Uterus (tissue), 4 donors: ENCODE data around the gene LRP1B. TPM values are rescaled to one million over a fixed set of nuclear protein-coding genes. Genes with fewer than 3 reads are reported as not detected.

ENCODE experiments used
- DNase-seq, 2 donors: peaks; one replicate each; pipeline ENCODE4 v3.0.0-alpha.2; 2019 to 2020
- H3K27ac ChIP-seq, 2 donors: fragments of 200-600 bp; sonication (generic); 1 replicate in 1 of 2; 2 replicates in 1 of 2; pipeline ENCODE4 v1.5.1; 2016 to 2018
- H3K27me3 ChIP-seq, 2 donors: fragments of 200-600 bp; sonication (generic); one replicate each; pipeline ENCODE4 v1.5.1; 2018 to 2019; ENCODE audit warnings: control low read depth in 1 of 2
- H3K36me3 ChIP-seq, 2 donors: fragments of 200-600 bp; sonication (generic); one replicate each; pipeline ENCODE4 v1.5.1; 2019; ENCODE audit warnings: control low read depth in 1 of 2
- H3K4me1 ChIP-seq, 2 donors: fragments of 200-600 bp; sonication (generic); one replicate each; pipeline ENCODE4 v1.5.1; 2018 to 2019; ENCODE audit warnings: control low read depth in 1 of 2
- H3K4me3 ChIP-seq, 2 donors: fragments of 200-600 bp; sonication (generic); 1 replicate in 1 of 2; 2 replicates in 1 of 2; pipeline ENCODE4 v1.5.1; 2018 to 2019; ENCODE audit warnings: mild to moderate bottlenecking in 1 of 2
- H3K9me3 ChIP-seq, 2 donors: fragments of 200-600 bp; sonication (generic); one replicate each; pipeline ENCODE4 v1.5.1; 2019; ENCODE audit warnings: control low read depth in 1 of 2
- CTCF ChIP-seq, 4 experiments: fragments of 200-600 bp in 2 of 4; fragments of 450-650 bp in 2 of 4; sonication (generic) in 2 of 4; IDR thresholded peaks; one replicate each; pipeline ENCODE4 v1.5.1; 2016 to 2019; ENCODE audit warnings: antibody characterized with exemption in 4 of 4, mild to moderate bottlenecking in 2 of 4, moderate library complexity in 1 of 4
- POLR2A ChIP-seq, 2 donors: fragments of 450-650 bp; IDR thresholded peaks; one replicate each; pipeline ENCODE4 v1.6.1; 2016; ENCODE audit warnings: antibody characterized with exemption in 2 of 2, mild to moderate bottlenecking in 1 of 2, moderate library complexity in 1 of 2
- intact Hi-C: fragments of 100-400 bp; cut with DNase I; formaldehyde crosslinking; loops from one replicate; pipeline ENCODE4 v1.15.1; 2023; ENCODE audit warnings: low total_unique reads
- total RNA-seq, 4 donors: library from RNA; depleted of rRNA in 3 of 4; stranded (reverse); fragments of >200 nt in 3 of 4; gene quantifications; one replicate each; pipeline versions ENCODE4 v1.1.0 to v1.2.4, GENCODE V29; 2014 to 2023
- donor health status: DM: yes; HTN: yes; CAD: no.

The LRP1B gene
- total RNA-seq, 4 donors from 2014 or later = 0.29 to 7.3 (median 0.79) TPM; not detected in 1

DNA sequence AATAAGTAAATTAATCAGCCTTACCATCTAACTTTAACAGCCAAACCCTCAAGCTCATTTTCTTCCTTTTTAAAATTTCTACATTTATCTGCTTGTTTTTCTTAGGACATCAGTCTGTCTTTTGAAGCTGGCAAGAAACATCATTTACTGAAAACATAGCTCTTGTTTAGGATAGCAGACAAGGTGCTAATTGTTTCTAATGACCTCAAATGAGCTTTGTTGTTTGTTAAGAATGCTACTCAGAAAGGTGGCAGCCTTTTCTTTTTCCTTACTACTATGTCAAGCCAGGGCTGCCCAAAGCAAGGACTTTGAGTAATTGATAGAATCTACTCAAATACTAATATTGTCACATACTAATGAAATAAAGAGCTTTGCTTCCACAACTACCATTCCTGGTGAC is 171.8 kb downstream of the LRP1B start:
- no peak for DNase-seq
- no peaks in the 10 kb centered on the region for H3K27me3 ChIP-seq
- H3K36me3 ChIP-seq = no peaks in the 10 kb centered on the region
- no peaks in the 10 kb centered on the region for H3K9me3 ChIP-seq
- TF ChIP-seq POLR2A (IDR thresholded peaks at IDR 0.05) (no peak), CTCF (IDR thresholded peaks at IDR 0.05) (no peak)
- H3K27ac ChIP-seq = no peak overlapping the region
- H3K4me1 ChIP-seq = no peaks in the 10 kb centered on the region
- intact Hi-C loops = no loop called here
- H3K4me3 ChIP-seq = no peak overlapping the region

DNA sequence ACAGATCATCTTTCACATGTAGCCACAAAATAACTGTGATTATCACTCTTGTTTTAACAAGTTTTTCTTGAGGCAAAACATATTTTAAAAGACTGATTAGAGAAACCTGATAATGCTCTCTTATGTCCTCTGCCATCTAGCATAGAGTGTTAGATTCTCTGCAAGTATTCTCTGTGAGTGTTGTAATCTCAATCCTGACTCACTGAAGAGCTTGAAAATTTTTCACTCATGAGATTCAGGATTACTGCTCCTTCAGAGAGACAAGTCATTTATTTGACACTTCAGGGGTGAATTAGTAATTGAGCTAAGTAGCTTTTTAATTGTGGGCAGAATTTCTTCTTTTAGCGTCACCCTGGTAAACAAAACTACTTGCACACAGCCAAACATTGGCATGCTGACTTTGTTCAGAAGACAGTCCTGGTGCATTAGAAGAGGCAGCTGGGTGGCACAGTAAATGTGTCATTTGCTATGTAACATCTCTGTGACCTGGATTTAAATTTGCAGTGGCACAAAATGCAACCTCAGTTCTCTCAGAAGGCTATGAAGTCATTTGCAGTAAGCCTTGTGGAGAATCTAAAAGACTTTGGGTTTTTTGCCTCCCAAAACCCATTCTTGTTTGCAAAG is 172.9 kb downstream of the LRP1B start:
- Histone ChIP-seq H3K4me1 (no peaks in the 10 kb centered on the region), H3K9me3 (no peaks in the 10 kb centered on the region), H3K36me3 (no peaks in the 10 kb centered on the region), H3K27ac (no peak overlapping the region), H3K4me3 (no peak overlapping the region), H3K27me3 (no peaks in the 10 kb centered on the region)
- no peak for DNase-seq
- TF ChIP-seq POLR2A (IDR thresholded peaks at IDR 0.05) (no peak), CTCF (IDR thresholded peaks at IDR 0.05) (no peak)
- intact Hi-C loops = no loop called here

- no peaks in the 10 kb centered on the region for H3K27me3 ChIP-seq
- TF ChIP-seq POLR2A (IDR thresholded peaks at IDR 0.05) (no peak), CTCF (IDR thresholded peaks at IDR 0.05) (no peak)
- no peaks in the 10 kb centered on the region for H3K4me1 ChIP-seq
- intact Hi-C loops = no loop called here
- H3K9me3 ChIP-seq = no peaks in the 10 kb centered on the region
- no peak for DNase-seq
- no peak overlapping the region for H3K27ac ChIP-seq
- no peak overlapping the region for H3K4me3 ChIP-seq
- H3K36me3 ChIP-seq = no peaks in the 10 kb centered on the region
Observed at GRCh38 chr2:141957321-141957720, 173.5 kb downstream of the LRP1B start.

DNA sequence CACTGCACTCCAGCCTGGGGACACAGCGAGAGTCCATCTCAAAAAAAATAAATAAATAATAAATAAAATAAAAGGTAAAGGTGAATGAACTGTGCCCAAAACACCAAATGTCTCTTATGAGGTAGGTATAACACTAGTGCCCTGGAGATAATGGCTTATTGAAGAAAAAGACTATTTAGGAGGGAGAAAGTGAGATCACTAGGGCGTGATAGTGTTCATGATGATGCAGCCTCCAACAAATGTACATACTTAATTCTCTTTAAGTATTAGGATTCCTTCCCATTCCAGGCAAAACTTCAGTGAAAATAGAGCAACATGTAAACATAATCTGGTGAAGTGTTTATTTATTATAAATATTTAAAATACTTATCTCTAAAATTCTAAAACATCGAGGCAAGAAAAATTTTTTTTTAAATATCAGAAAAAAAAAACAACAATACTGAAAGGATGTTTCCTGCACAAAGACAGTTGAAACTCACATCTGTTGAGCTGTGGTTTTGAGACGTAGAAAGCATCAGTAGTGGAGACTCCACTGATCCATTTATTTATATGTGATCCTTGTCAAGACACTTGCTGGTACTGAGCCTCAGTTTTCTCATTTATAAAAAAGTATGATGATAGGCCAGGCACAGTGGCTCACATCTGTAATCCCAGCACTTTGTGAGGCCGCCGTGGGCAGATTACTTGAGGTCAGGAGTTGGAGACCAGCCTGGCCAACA is 183.3 kb downstream of the LRP1B start:
- TF ChIP-seq POLR2A (IDR thresholded peaks at IDR 0.05) (no peak), CTCF (IDR thresholded peaks at IDR 0.05) (no peak)

DNA sequence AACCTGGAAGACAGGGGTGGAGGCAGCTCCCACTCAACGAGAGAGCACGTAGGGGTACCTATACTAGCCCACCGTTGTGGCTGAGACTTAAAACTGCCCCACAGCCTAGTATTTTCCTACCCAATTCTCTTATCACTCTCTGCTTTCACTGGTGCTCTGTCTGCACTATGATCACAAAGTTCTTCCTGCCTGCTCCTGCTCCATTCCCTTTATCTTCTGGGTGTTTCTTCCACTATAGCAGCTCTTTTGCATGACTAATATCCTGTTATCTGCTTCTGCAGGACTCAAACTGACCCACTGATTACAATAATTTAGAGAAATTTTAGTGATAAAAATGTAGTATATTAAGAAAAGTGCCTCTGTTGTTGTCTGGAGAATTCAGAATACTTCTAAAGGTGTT is 184.8 kb downstream of the LRP1B start:
- intact Hi-C loops = no loop called here
- H3K36me3 ChIP-seq = no peaks in the 10 kb centered on the region

More for the DNA sequence above, 183.3 kb downstream of the LRP1B start:
- H3K27me3 ChIP-seq = no peaks in the 10 kb centered on the region
- no peaks in the 10 kb centered on the region for H3K9me3 ChIP-seq
- no peaks in the 10 kb centered on the region for H3K4me1 ChIP-seq
- H3K4me3 ChIP-seq = no peak overlapping the region
- intact Hi-C loops = no loop called here
- DNase-seq = no peak
- no peaks in the 10 kb centered on the region for H3K36me3 ChIP-seq
- H3K27ac ChIP-seq = no peak overlapping the region

More for the DNA sequence above, 184.8 kb downstream of the LRP1B start:
- Histone ChIP-seq H3K27ac (no peak overlapping the region), H3K9me3 (no peaks in the 10 kb centered on the region), H3K4me1 (no peaks in the 10 kb centered on the region), H3K4me3 (no peak overlapping the region), H3K27me3 (no peaks in the 10 kb centered on the region)
- no peak for DNase-seq
- no peak for TF ChIP-seq POLR2A (IDR thresholded peaks at IDR 0.05)
